HepG2 (cell line): Measurements from ENCODE around the gene FRMD5. TPM values are rescaled to one million over a fixed set of nuclear protein-coding genes. Genes with fewer than 3 reads are reported as not detected.

Experiments used
- EED ChIP-seq: sonication (generic); formaldehyde crosslinking; IDR thresholded peaks from 2 replicates; pipeline ENCODE4 v1.5.0; 2020; ENCODE audit warnings: mild to moderate bottlenecking, missing genetic modification reagents
- GABPB1 ChIP-seq: IDR thresholded peaks from 2 replicates; pipeline ENCODE4 v1.6.1; 2016; ENCODE audit warnings: mild to moderate bottlenecking, missing genetic modification reagents, moderate library complexity, missing compliant biosample characterization
- HES4 ChIP-seq: sonication (generic); formaldehyde crosslinking; IDR thresholded peaks from 2 replicates; pipeline ENCODE4 v1.9.0; 2021; ENCODE audit warnings: mild to moderate bottlenecking, missing genetic modification reagents, borderline replicate concordance
- KDM3A ChIP-seq: IDR thresholded peaks from 2 replicates; pipeline ENCODE4 v1.6.1; 2018; ENCODE audit warnings: low read depth, missing compliant biosample characterization
- MATR3 ChIP-seq: sonication (generic); formaldehyde crosslinking; IDR thresholded peaks from 2 replicates; pipeline ENCODE4 v1.4.0; 2020; ENCODE audit warnings: missing genetic modification reagents
- MEIS1 ChIP-seq: sonication (generic); formaldehyde crosslinking; IDR thresholded peaks from 2 replicates; pipeline ENCODE4 v1.9.0; 2021; ENCODE audit warnings: mild to moderate bottlenecking, missing genetic modification reagents, moderate library complexity, borderline replicate concordance
- PREB ChIP-seq: sonication (generic); formaldehyde crosslinking; IDR thresholded peaks from 2 replicates; pipeline ENCODE4 v1.4.0; 2020; ENCODE audit warnings: missing genetic modification reagents
- ZBTB4 ChIP-seq: sonication (generic); formaldehyde crosslinking; IDR thresholded peaks from 2 replicates; pipeline ENCODE4 v1.4.0; 2020; ENCODE audit warnings: missing genetic modification reagents, mild to moderate bottlenecking, borderline replicate concordance
- polyA plus RNA-seq, 8 experiments: library from polyadenylated mRNA; depleted of rRNA in 3 of 8; stranded (reverse) in 7 of 8; unstranded in 1 of 8; fragments of >200 nt; fragmentation: Illumina TruSeq in 4 of 8; extraction: Trizol in 4 of 8; gene quantifications; 2 replicates each; pipeline versions ENCODE4 v1.2.1 to v1.2.3, GENCODE V29; 2011 to 2016; ENCODE audit warnings: low read depth in 4 of 8, missing spikeins in 1 of 8, mixed read lengths in 1 of 8; ENCODE audit not compliant: insufficient read depth in 1 of 8
- total RNA-seq, 5 experiments: library from RNA; depleted of rRNA; stranded (reverse); fragments of >200 nt; fragmentation: Illumina TruSeq; extraction: Trizol; gene quantifications; 2 replicates each; pipeline ENCODE4 v1.2.3, GENCODE V29; 2016; ENCODE audit warnings: low read depth in 1 of 5
- TF ChIP-seq, protein P1 (sequence below): fragments of 450-650 bp; IDR thresholded peaks from 2 replicates; pipeline ENCODE4 v1.6.1; 2017; ENCODE audit warnings: mild to moderate bottlenecking
- TF ChIP-seq, protein P2 (sequence below): sonication (generic); formaldehyde crosslinking; IDR thresholded peaks from 2 replicates; pipeline ENCODE4 v1.4.0; 2020; ENCODE audit warnings: missing genetic modification reagents, borderline replicate concordance

FRMD5 gene
- total and polyA plus RNA-seq, 2 of the 13 experiments (the other 11 are each of a cell fraction or from before 2014, with no cell fraction given) = 0.93 to 1.5 TPM

DNA sequence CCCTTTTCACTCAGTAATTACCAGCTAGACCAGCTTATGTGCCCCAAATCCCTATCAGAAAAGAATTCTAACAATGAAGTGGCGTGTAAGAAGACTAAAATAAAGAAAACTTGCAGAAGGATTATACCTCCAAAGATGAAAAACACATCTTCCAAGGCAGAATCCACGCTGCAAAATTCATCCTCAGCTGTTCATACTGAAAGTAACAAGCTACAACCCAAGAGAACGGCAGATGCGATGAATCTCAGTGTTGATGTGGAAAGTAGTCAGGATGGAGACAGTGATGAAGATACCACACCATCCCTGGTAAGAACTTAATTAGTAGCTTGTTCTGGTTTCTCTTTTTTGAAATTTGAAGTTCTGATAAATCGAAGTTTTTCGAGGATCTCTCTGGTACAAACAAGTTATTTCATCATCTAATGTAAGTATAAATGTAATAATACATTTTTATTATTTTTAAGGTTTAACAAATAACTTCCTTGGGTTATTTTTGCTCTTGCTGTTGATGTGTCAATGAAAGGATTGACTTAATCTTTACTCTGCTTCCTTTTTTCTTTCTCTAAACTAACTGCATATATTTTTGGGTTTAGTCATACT, 366.9 kb downstream of the FRMD5 start (continued):
- no peak for TF ChIP-seq ZBTB4 (CRISPR knock-in tag)
- TF ChIP-seq MEIS1 (CRISPR knock-in tag) = no peak
- no peak for TF ChIP-seq KDM3A
- TF ChIP-seq, protein P1, sequence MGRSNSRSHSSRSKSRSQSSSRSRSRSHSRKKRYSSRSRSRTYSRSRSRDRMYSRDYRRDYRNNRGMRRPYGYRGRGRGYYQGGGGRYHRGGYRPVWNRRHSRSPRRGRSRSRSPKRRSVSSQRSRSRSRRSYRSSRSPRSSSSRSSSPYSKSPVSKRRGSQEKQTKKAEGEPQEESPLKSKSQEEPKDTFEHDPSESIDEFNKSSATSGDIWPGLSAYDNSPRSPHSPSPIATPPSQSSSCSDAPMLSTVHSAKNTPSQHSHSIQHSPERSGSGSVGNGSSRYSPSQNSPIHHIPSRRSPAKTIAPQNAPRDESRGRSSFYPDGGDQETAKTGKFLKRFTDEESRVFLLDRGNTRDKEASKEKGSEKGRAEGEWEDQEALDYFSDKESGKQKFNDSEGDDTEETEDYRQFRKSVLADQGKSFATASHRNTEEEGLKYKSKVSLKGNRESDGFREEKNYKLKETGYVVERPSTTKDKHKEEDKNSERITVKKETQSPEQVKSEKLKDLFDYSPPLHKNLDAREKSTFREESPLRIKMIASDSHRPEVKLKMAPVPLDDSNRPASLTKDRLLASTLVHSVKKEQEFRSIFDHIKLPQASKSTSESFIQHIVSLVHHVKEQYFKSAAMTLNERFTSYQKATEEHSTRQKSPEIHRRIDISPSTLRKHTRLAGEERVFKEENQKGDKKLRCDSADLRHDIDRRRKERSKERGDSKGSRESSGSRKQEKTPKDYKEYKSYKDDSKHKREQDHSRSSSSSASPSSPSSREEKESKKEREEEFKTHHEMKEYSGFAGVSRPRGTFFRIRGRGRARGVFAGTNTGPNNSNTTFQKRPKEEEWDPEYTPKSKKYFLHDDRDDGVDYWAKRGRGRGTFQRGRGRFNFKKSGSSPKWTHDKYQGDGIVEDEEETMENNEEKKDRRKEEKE = no peak
- TF ChIP-seq PREB (CRISPR knock-in tag) = no peak
- TF ChIP-seq GABPB1 (CRISPR knock-in tag) = no peak
- no peak for TF ChIP-seq EED
- TF ChIP-seq, protein P2, sequence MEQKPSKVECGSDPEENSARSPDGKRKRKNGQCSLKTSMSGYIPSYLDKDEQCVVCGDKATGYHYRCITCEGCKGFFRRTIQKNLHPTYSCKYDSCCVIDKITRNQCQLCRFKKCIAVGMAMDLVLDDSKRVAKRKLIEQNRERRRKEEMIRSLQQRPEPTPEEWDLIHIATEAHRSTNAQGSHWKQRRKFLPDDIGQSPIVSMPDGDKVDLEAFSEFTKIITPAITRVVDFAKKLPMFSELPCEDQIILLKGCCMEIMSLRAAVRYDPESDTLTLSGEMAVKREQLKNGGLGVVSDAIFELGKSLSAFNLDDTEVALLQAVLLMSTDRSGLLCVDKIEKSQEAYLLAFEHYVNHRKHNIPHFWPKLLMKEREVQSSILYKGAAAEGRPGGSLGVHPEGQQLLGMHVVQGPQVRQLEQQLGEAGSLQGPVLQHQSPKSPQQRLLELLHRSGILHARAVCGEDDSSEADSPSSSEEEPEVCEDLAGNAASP (CRISPR knock-in tag) = no peak
- no peak for TF ChIP-seq MATR3
- TF ChIP-seq HES4 (CRISPR knock-in tag) = no peak
